Natural killer cell (primary cell): ENCODE results near the gene ADM5. TPM values are rescaled to one million over a fixed set of nuclear protein-coding genes. Genes with fewer than 3 reads are reported as not detected.

ENCODE experiments used
- ATAC-seq, 3 donors: fragments of 150-1000 bp in 2 of 3; fragments of 200-7000 bp in 1 of 3; cut with Tn5 transposase; 1 replicate in 1 of 3; 2 replicates in 2 of 3; pipeline ENCODE4 v1.10.0; 2021; ENCODE audit warnings: mild to moderate bottlenecking in 2 of 3, moderate library complexity in 2 of 3
- DNase-seq, 2 donors: peaks; one replicate each; pipeline versions ENCODE4 v3.0.0 to v3.0.0-alpha.2; 2013 to 2021; ENCODE audit warnings: mixed read lengths in 1 of 2
- H3K27ac ChIP-seq: one replicate; pipeline ENCODE4 v1.5.1; 2013; ENCODE audit warnings: mild to moderate bottlenecking, low read length
- H3K27me3 ChIP-seq: one replicate; pipeline ENCODE4 v1.6.1; 2013; ENCODE audit warnings: low read length; ENCODE audit not compliant: control insufficient read depth, insufficient read depth
- H3K36me3 ChIP-seq: one replicate; pipeline ENCODE4 v1.6.1; 2013; ENCODE audit warnings: low read length; ENCODE audit not compliant: control insufficient read depth, insufficient read depth
- H3K4me1 ChIP-seq: one replicate; pipeline ENCODE4 v1.6.1; 2013; ENCODE audit warnings: low read length; ENCODE audit not compliant: control insufficient read depth, insufficient read depth
- H3K4me3 ChIP-seq: one replicate; pipeline ENCODE4 v1.5.1; 2013; ENCODE audit warnings: low read length
- H3K9me3 ChIP-seq: one replicate; pipeline ENCODE4 v1.6.1; 2013; ENCODE audit warnings: low read length; ENCODE audit not compliant: control insufficient read depth, insufficient read depth
- H3K27ac Mint-ChIP-seq, 2 donors: one replicate each; pipeline ENCODE4 v1.8.0; 2022; ENCODE audit warnings: mild to moderate bottlenecking in 2 of 2, mixed read lengths in 2 of 2, moderate library complexity in 1 of 2
- H3K27me3 Mint-ChIP-seq, 2 donors: one replicate each; pipeline ENCODE4 v1.8.0; 2022; ENCODE audit warnings: low read depth in 2 of 2, mixed read lengths in 2 of 2
- H3K36me3 Mint-ChIP-seq: one replicate; pipeline ENCODE4 v1.8.0; 2022; ENCODE audit warnings: mixed read lengths
- H3K4me1 Mint-ChIP-seq, 2 donors: one replicate each; pipeline ENCODE4 v1.8.0; 2022; ENCODE audit warnings: mixed read lengths in 2 of 2
- H3K4me3 Mint-ChIP-seq: one replicate; pipeline ENCODE4 v1.8.0; 2022; ENCODE audit warnings: mild to moderate bottlenecking, moderate library complexity, mixed read lengths
- H3K9me3 Mint-ChIP-seq, 2 donors: one replicate each; pipeline ENCODE4 v1.8.0; 2022; ENCODE audit warnings: mixed read lengths in 2 of 2
- WGBS: methylation state at CpG from one replicate; pipeline ENCODE4 v1.1.7; 2013; ENCODE audit warnings: missing lambda C conversion rate; ENCODE audit not compliant: insufficient coverage; 5-methylcytosine and 5-hydroxymethylcytosine counted together
- intact Hi-C: fragments of 100-400 bp; cut with micrococcal nuclease; formaldehyde crosslinking; loops from one replicate; pipeline ENCODE4 v1.14.2; 2022
- total RNA-seq, 4 donors: library from RNA; stranded (reverse); fragments of 120-200 nt in 1 of 4; gene quantifications; one replicate each; pipeline versions ENCODE4 v1.2.3 to v1.2.4, GENCODE V29; 2013 to 2022
- TF ChIP-seq, protein P1 (sequence below): fragments of 200-600 bp; IDR thresholded peaks from one replicate; pipeline ENCODE4 v1.8.0; 2022; ENCODE audit warnings: antibody characterized with exemption

The ADM5 gene
- total RNA-seq, 3 donors from 2014 or later (not counting 1 experiment from before 2014, with no cell fraction given) = 2.3 to 2.9 (median 2.4) TPM

DNA sequence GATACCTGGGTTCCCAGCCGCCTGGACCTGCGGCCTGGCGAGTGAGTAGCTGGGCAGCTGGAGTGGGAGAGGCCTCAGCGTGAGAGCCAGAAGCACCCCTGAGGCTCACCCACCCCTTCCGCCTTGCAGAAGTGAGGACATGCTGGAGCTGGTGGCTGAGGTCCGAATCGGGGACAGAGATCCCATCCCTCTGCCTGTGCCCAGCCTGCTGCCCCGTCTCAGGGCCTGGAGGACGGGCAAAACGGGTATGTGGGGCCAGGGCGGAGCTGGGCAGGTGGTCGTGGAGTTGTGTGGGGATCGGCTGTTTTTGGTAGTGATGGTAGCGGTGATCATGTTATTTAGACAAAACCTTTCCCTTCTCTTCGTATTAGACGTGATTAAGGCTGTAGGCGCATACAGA is 42.8 kb upstream of the ADM5 start:
- peaks cover 16% of the 10 kb centered on the region for H3K4me1 ChIP-seq
- TF ChIP-seq, protein P1, sequence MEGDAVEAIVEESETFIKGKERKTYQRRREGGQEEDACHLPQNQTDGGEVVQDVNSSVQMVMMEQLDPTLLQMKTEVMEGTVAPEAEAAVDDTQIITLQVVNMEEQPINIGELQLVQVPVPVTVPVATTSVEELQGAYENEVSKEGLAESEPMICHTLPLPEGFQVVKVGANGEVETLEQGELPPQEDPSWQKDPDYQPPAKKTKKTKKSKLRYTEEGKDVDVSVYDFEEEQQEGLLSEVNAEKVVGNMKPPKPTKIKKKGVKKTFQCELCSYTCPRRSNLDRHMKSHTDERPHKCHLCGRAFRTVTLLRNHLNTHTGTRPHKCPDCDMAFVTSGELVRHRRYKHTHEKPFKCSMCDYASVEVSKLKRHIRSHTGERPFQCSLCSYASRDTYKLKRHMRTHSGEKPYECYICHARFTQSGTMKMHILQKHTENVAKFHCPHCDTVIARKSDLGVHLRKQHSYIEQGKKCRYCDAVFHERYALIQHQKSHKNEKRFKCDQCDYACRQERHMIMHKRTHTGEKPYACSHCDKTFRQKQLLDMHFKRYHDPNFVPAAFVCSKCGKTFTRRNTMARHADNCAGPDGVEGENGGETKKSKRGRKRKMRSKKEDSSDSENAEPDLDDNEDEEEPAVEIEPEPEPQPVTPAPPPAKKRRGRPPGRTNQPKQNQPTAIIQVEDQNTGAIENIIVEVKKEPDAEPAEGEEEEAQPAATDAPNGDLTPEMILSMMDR = no peak
- peaks cover 33% of the 10 kb centered on the region for H3K36me3 ChIP-seq
- H3K27me3 ChIP-seq = no peaks in the 10 kb centered on the region
- H3K4me1 Mint-ChIP-seq = peaks cover 26 to 34% of the 10 kb centered on the region in 2 donors
- 96% methylated on average over 17 of the region's 17 CpGs for WGBS
- no peak overlapping the region for H3K27ac Mint-ChIP-seq
- no peaks in the 10 kb centered on the region for H3K9me3 ChIP-seq
- ATAC-seq (no peak), DNase-seq (no peak)
- no peak overlapping the region for H3K27ac ChIP-seq
- no peaks in the 10 kb centered on the region for H3K36me3 Mint-ChIP-seq
- H3K4me3 ChIP-seq = no peak overlapping the region
- no peak overlapping the region for H3K4me3 Mint-ChIP-seq
- no peaks in the 10 kb centered on the region for H3K9me3 Mint-ChIP-seq
- intact Hi-C loops = no loop called here
- H3K27me3 Mint-ChIP-seq = no peaks in the 10 kb centered on the region

GRCh38 chr19:49651029-49651819 is 38.2 kb upstream of the ADM5 start:
- Histone ChIP-seq H3K9me3 (no peaks in the 10 kb centered on the region), H3K27me3 (no peaks in the 10 kb centered on the region), H3K4me1 (peaks cover 21% of the 10 kb centered on the region), H3K36me3 (peaks cover 60% of the 10 kb centered on the region), H3K4me3 (no peak overlapping the region), H3K27ac (no peak overlapping the region)
- Mint-ChIP-seq H3K36me3 (no peaks in the 10 kb centered on the region), H3K27me3 (no peaks in the 10 kb centered on the region), H3K27ac (no peak overlapping the region), H3K4me1 (peaks cover 14 to 20% of the 10 kb centered on the region in 2 donors), H3K4me3 (no peak overlapping the region), H3K9me3 (no peaks in the 10 kb centered on the region)
- no peak for DNase-seq
- 98% methylated on average over 69 of the region's 72 CpGs for WGBS
- intact Hi-C loops = no loop called here
- no peak for ATAC-seq
- TF ChIP-seq, protein P1 = no peak

GRCh38 chr19:49651820-49652550 is 37.4 kb upstream of the ADM5 start:
- TF ChIP-seq, protein P1 = no peak
- Mint-ChIP-seq H3K4me3 (no peak overlapping the region), H3K4me1 (peaks cover 20 to 26% of the 10 kb centered on the region in 2 donors), H3K27me3 (no peaks in the 10 kb centered on the region), H3K27ac (no peak overlapping the region), H3K36me3 (no peaks in the 10 kb centered on the region), H3K9me3 (no peaks in the 10 kb centered on the region)
- WGBS = 98% methylated on average over 110 of the region's 110 CpGs
- H3K9me3 ChIP-seq = no peaks in the 10 kb centered on the region
- no peak for ATAC-seq
- no peak overlapping the region for H3K4me3 ChIP-seq
- H3K27ac ChIP-seq = no peak overlapping the region
- DNase-seq = no peak
- peaks cover 60% of the 10 kb centered on the region for H3K36me3 ChIP-seq
- no peaks in the 10 kb centered on the region for H3K27me3 ChIP-seq
- peaks cover 28% of the 10 kb centered on the region for H3K4me1 ChIP-seq
- intact Hi-C loops = no loop called here
